ENCODE measurements around the gene DAGLB.

Gene DAGLB

GRCh38 chr7:6447581-6448199 is at the start of gene DAGLB:
Gene DAGLB, minus strand, starts transcription at chr7:6447954. Its CDS starts 112 bp downstream, at chr7:6447842.
- Histone ChIP-seq H3K36me3 (ENCODE audit: control insufficient read depth, insufficient read depth, low read length) (peaks cover 6% of the 10 kb centered on the region), H3K4me3 (replicated peaks; ENCODE audit: low read depth, low read length) (peak within 1 kb of the TSS; percentile 100), H3K27me3 (replicated peaks; ENCODE audit: control insufficient read depth, insufficient read depth, low read length) (no peaks in the 10 kb centered on the region)
- DNase-seq (ENCODE audit: extremely low read depth, insufficient read length), result peak; percentile 94
- TF ChIP-seq CTCF (IDR thresholded peaks at IDR 0.05; ENCODE audit: insufficient read depth, low read length, poor library complexity, severe bottlenecking), result no peak

- Histone ChIP-seq H3K27me3 (replicated peaks; ENCODE audit: control insufficient read depth, insufficient read depth, low read length) (no peaks in the 10 kb centered on the region), H3K4me3 (replicated peaks; ENCODE audit: low read depth, low read length) (no peak overlapping the region), H3K36me3 (ENCODE audit: control insufficient read depth, insufficient read depth, low read length) (no peaks in the 10 kb centered on the region)
- TF ChIP-seq CTCF (IDR thresholded peaks at IDR 0.05; ENCODE audit: insufficient read depth, low read length, poor library complexity, severe bottlenecking), result no peak
- DNase-seq (ENCODE audit: extremely low read depth, insufficient read length), result no peak
Measured at GRCh38 chr7:6497637-6497905, 49.8 kb upstream of the DAGLB start.

- no peak for DNase-seq (ENCODE audit: extremely low read depth, insufficient read length)
- Histone ChIP-seq H3K4me3 (replicated peaks; ENCODE audit: low read depth, low read length) (no peak overlapping the region), H3K36me3 (ENCODE audit: control insufficient read depth, insufficient read depth, low read length) (no peaks in the 10 kb centered on the region), H3K27me3 (replicated peaks; ENCODE audit: control insufficient read depth, insufficient read depth, low read length) (no peaks in the 10 kb centered on the region)
- no peak for TF ChIP-seq CTCF (IDR thresholded peaks at IDR 0.05; ENCODE audit: insufficient read depth, low read length, poor library complexity, severe bottlenecking)
Measured at GRCh38 chr7:6496842-6497636, 49.3 kb upstream of the DAGLB start.

- no peak for DNase-seq (ENCODE audit: extremely low read depth, insufficient read length)
- no peak for TF ChIP-seq CTCF (IDR thresholded peaks at IDR 0.05; ENCODE audit: insufficient read depth, low read length, poor library complexity, severe bottlenecking)
- H3K4me3 ChIP-seq (replicated peaks; ENCODE audit: low read depth, low read length), result no peak overlapping the region
- no peaks in the 10 kb centered on the region for H3K27me3 ChIP-seq (replicated peaks; ENCODE audit: control insufficient read depth, insufficient read depth, low read length)
- no peaks in the 10 kb centered on the region for H3K36me3 ChIP-seq (ENCODE audit: control insufficient read depth, insufficient read depth, low read length)
Measured at GRCh38 chr7:6495597-6496262, 48.0 kb upstream of the DAGLB start.

- no peak for TF ChIP-seq CTCF (IDR thresholded peaks at IDR 0.05; ENCODE audit: insufficient read depth, low read length, poor library complexity, severe bottlenecking)
- Histone ChIP-seq H3K36me3 (ENCODE audit: control insufficient read depth, insufficient read depth, low read length) (no peaks in the 10 kb centered on the region), H3K27me3 (replicated peaks; ENCODE audit: control insufficient read depth, insufficient read depth, low read length) (no peaks in the 10 kb centered on the region), H3K4me3 (replicated peaks; ENCODE audit: low read depth, low read length) (no peak overlapping the region)
- DNase-seq (ENCODE audit: extremely low read depth, insufficient read length), result no peak
Measured at GRCh38 chr7:6494365-6494764, 46.6 kb upstream of the DAGLB start.
